Stromal cell of bone marrow (primary cell): ENCODE results near the gene HLA-DPA1.
"Not testable (repeated sequence)": the region's sequence is repeated elsewhere in the genome, so short reads cannot be mapped to it uniquely, and the experiment has no call there.

Experiments used
- DNase-seq: peaks from one replicate; pipeline ENCODE4 v3.0.0-alpha.2; 2012; ENCODE audit warnings: low read depth

HLA-DPA1 gene

GRCh38 chr6:33064723-33065122 lies 8.7 kb downstream of the HLA-DPA1 start:
- DNase-seq: no peak

- DNase-seq: not testable (repeated sequence)
Measured at GRCh38 chr6:33063435-33063834, 10.0 kb downstream of the HLA-DPA1 start.

- DNase-seq: no peak
Measured at GRCh38 chr6:33061987-33062386, 11.5 kb downstream of the HLA-DPA1 start.

DNA sequence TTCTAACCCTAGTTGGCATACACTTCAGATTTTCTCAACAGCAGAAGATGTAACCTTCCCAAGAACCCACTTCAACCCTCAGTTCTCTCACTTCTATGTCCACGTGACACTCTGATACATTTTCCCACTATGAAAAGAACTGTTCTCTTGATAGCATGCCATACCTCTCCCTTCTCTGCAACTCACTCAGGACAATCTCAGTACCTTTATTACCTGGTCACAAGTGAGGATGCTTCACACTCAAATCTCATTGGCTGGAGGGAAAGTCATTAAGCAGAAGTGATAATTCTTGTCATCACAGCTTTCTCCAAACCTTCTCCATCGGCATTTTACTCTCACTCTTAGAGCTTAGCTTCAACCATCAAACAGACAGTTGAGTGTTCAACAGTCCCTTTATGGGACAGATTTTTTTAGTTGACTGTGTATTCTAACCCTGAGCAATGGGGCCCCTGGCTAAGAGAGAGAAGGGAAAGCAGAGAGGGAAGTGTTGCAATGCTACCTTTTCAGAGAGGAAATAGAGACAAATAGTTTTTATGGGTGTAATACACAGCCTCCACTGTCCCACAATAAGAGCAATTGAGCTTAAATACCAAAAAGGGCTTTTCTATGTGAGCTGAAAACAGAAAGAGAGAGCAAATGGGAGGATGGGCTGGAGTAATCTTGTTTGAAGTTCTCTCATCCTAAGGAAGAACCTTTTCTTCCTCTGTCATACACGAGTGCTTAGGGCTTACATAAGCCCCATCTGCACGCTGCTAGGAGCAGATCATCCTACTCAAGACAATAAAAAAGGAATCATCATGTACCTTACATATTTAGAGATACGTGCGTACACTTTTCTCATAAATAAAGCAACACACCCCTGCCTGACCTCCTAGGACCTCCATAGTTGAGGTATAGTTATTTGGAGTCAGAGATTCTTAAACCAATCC lies 16.0 kb downstream of the HLA-DPA1 start:
- no peak for DNase-seq

DNA sequence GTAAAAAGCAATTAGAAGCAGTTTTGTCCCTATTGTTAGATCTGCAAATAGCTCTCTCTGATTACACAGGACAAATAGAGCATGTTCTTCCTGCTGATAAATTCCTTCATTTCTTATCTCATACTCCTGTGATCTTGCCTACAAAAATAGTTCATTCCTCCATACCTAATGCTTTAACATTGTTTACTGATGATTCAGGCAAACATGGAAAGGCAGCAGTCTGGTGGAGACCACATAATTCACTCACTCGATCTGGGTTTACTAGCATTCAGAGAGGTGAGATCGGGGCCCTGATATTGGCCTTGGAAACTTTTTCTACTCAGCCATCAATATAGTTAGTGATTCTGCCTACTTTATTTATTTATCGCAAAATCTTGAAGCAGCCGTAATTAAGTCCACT lies 20.2 kb downstream of the HLA-DPA1 start:
- no peak for DNase-seq

GRCh38 chr6:33052627-33053026 lies 20.8 kb downstream of the HLA-DPA1 start:
- no peak for DNase-seq

- no peak for DNase-seq
Measured at GRCh38 chr6:33050014-33050810, 23.2 kb downstream of the HLA-DPA1 start.

- no peak for DNase-seq
Measured at GRCh38 chr6:33049323-33050013, 24.0 kb downstream of the HLA-DPA1 start.

DNA sequence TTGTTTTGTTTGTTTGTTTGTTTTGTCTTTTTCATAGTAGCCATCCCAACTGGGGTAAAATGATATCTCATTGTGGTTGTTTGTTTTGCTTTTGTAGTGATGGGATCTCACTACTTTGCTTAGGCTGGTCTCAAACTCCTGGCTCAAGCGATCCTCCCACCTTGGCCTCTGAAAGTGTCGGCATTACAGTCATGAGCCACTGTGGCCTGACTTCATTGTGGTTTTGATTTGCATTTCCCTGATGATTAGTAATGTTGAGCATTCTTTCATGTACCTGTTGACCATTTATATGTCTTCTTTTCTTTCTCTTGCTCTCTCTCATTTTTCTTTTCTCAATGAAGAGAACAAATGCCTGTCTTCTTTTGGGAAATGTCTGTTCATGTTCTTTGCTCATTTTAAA lies 33.3 kb downstream of the HLA-DPA1 start:
- DNase-seq: no peak

DNA sequence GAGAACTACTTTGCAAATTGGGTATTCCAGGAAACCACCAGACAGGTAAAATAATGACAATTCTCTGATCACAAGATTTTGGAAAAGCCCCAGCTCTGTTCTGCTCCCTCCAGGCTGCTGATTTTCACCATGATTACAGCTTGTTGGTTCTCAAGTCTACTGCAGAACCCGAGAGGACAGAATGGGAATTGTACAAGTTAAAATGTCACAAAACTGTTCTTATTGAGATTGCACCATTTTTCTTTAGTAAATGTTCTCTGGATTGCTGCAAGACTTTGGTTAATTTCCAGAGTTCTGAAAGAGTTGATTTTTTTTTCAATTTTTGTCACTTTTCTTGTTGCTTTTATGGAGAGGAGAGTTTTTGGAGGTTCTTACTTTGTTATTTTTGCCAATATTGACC lies 36.9 kb downstream of the HLA-DPA1 start:
- DNase-seq: no peak

DNA sequence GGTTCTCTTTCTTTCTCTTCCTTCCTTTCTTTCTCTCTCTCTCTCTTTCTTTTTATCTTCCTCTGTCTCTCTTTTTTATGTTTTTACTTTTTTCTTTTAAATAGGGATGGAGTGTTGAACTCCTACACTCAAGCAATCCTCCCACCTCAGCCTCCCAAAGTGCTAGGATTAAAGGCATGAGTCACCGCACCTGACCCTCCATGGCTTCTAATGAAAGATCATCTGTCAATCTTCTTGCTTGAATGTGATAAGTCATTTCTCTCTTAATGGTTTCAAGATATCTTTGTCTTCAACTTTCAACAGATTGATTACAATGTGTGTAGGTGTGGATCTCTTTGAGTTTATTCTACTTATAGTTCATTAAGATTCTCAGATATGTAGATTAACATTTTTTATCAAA lies 38.9 kb downstream of the HLA-DPA1 start:
- no peak for DNase-seq

GRCh38 chr6:33030245-33030644 lies 43.2 kb downstream of the HLA-DPA1 start:
- no peak for DNase-seq

DNA sequence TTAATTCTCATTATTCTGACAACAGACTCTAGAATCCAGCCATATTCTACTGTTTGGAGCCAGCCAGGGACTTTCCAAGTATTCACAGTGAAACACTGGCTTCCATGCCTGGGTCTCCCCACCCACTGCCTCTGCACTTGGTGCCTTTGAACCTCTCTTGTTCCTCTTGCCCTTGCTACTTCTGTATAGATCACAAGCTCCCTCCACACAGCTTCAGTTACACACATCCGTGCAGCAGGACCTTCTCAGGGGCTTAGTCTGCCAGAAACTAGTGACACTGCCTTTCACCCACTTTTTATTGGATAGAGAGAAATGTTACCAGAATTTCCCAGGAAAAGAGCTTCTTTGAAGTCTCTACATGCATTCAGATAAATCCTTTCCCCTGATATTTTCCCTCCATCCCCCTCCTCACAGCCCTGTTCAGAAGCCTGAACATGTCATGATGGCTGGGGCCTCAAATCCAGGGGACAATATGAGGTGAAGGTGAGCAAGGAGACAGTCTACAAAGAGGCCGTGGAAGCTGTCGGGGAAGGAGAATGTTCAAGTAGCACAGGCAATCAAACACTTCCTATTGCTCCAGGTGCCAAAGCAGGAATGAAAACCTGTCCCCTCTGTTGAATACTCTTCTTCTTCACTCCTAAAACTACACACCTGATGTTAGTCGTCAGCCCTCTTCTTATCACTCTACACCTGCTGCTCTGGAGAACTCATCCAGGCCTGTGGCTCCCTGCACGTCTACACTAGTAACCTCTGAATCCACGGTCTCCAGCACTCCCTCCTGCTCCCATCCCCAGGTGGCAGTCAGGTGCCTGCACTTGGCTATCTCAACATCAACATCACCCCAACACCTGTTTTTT lies 43.9 kb downstream of the HLA-DPA1 start:
- peak; percentile 57 for DNase-seq

DNA sequence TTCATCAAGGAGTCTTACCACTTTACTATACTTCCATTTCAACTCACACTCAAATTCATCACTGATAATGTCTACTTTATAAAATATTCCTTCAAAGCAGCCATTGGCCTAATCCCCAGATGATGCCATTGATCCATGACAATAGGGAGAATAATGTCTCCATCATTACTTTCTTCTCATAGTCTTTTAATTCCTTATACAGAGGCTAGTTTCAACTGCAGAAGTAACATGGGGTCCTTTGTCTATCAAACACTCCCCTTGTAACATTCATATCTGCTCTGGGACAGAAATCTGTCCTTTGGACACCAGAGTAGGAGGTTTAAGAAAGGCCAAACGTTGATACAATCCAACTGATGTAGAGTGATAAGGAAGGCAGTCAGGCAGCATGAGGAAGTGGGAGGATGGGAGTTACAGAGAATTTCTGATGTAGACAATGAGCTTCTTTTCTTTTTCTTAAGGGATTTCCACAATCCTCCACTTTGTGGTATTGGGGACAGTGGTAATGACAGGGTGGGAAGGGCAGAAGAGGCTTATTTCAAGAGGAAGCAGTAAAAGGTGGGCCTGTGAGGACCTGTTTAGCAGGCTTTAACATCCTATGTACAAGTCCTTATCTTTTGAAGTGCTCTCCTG lies 45.1 kb downstream of the HLA-DPA1 start:
- DNase-seq: no peak

- no peak for DNase-seq
Measured at GRCh38 chr6:33024521-33024920, 48.9 kb downstream of the HLA-DPA1 start.

DNA sequence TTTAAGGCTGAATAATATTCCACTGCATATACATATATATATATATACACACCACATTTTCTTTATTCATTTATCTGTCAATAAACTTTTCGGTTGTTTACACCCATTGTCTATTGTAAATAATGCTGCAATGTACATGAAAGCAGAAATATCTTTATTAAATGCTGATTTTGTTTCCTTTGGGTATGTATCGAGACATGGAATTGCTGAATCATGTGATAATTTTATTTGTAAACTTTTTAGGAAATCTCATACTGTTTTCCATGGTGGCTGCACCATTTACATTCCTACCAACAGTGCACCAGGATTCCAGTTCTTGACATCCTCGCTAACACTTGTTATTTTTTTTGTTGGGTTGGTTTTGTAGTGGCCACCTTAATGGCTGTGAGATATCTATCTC lies 49.9 kb downstream of the HLA-DPA1 start:
- no peak for DNase-seq

- DNase-seq: no peak
Measured at GRCh38 chr6:33021917-33022316, 51.5 kb downstream of the HLA-DPA1 start.

DNA sequence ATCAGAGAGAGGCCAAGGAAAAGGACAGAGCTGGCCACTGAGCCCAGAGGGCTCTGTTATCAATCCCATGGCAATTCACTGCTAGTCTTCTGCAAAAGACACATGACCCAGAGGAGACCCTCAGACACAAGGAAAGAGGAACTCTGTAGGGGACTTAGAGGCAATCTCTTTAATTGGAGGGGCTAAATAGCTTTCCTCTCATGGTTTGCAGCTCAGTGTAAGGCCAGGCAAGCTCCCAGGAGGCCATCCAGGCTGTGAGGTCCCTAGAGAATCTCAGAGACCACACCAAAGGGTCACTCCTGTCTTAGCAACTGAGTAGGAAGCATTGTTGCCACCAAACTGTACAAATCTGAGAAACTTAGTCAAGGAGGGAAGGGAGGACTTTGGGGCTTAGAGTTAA lies 54.1 kb downstream of the HLA-DPA1 start:
- DNase-seq: no peak

DNA sequence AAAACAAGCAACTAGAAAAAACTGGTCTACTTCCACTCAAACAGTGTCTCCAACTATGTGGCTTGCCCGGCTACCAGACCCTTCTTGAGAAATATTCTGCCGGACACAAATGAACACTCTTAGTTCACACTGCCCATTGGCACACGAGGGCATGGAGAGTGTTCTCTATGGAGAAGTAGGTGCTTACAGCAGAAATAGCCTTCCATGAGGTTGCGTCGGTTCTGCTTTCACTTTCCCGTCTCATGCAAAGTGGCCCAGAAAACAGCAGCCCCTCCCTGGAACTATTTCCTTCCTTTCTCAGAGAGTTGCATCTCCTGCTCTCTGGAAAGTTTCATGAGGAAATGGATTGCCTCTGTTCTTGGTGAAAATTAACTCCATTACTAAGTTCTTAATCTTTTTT lies 54.5 kb downstream of the HLA-DPA1 start:
- peak; percentile 49 for DNase-seq

DNA sequence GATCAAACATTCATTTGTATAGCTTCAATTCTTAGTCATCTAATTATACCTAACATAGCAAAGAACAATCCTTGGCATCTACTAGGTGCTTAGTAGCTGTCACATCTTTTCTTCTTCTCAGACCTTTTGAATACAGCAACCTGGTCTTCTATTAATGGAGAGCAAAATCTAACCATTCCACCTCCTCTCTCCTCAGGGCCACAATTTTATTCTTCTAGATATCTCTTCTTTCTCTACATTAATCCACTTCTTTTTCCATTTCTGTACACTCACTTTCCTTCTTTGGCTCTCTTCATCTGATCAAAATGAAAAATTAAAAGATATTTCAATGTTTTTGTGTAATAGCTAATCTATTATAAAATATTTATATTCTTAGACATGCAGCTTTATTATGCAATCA lies 55.0 kb downstream of the HLA-DPA1 start:
- no peak for DNase-seq

DNA sequence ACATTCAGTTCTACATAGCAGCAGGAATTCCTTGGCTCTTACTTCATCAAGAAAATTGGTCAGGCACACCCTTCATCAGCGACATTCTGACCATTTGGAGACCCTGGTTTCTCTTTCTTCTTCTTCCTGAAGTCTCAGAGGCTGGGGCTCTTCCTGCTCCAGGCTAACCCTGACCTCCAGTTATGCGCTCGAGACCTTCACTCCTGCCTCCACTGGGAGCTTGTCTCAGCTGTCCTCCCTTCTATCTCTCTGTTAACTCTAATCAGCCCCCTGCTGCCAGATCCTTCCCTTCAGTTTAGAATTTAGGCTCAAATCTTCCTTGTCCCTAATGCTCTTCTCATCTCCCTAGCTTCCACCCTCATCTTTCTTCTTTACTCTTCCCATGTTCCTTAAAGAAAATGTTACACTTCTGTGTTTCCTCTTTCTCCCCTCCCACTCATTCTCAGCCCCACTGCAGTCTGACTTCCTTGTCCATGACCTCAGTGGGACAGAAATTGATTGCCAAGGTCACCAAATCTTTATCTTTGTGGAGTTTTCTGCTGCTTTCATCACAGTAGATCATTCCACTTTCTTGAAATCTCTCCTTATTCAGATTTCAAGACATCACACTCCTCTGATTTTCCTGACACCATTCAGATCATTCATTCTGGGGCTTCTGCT lies 55.6 kb downstream of the HLA-DPA1 start:
- no peak for DNase-seq
